OCI-LY7 (cell line): ENCODE data around the gene STX18. TPM values are rescaled to one million over a fixed set of nuclear protein-coding genes. Genes with fewer than 3 reads are reported as not detected.

Experiments
- BruUV-seq: library from RNA; stranded (reverse); fragments of 400-500 nt; replicated peaks from 2 replicates; lab custom pipeline; 2021; lab: Mats Ljungman, UMichigan
- CTCF ChIA-PET: fragments of 300-600 bp; sonication (Branson Sonifier 250); formaldehyde crosslinking; loops from one replicate; lab custom pipeline; 2022; ENCODE audit warnings: antibody characterized with exemption; ENCODE audit not compliant: unreplicated experiment; lab: Charles Lee
- POLR2A ChIA-PET: fragments of 300-600 bp; sonication (Branson Sonifier 250); formaldehyde crosslinking; loops from one replicate; lab custom pipeline; 2022; ENCODE audit warnings: antibody characterized with exemption; lab: Charles Lee
- DNase-seq: peaks from one replicate; pipeline ENCODE4 v3.0.0-alpha.2; 2015; ENCODE audit warnings: low spot score
- H2AFZ ChIP-seq: fragments of 200-600 bp; sonication (generic), shearing (Covaris generic); 2 replicates; pipeline ENCODE4 v1.6.1; 2014; ENCODE audit warnings: mild to moderate bottlenecking, antibody characterized with exemption, low read length, moderate library complexity
- H3K27ac ChIP-seq: fragments of 200-600 bp; sonication (generic); 2 replicates; pipeline ENCODE4 v1.5.1; 2014; ENCODE audit warnings: mixed run types, low read depth, mild to moderate bottlenecking, moderate library complexity, low read length, inconsistent platforms; ENCODE audit not compliant: poor library complexity, severe bottlenecking
- H3K36me3 ChIP-seq: fragments of 200-600 bp; sonication (generic); 2 replicates; pipeline ENCODE4 v1.6.1; 2014; ENCODE audit warnings: mild to moderate bottlenecking, antibody characterized with exemption, low read length, moderate library complexity, mixed read lengths; ENCODE audit not compliant: insufficient read depth
- H3K4me1 ChIP-seq: fragments of 200-600 bp; sonication (generic); 2 replicates; pipeline ENCODE4 v1.5.1; 2014; ENCODE audit warnings: mild to moderate bottlenecking, low read length; ENCODE audit not compliant: insufficient read depth, poor library complexity, severe bottlenecking
- H3K4me2 ChIP-seq: fragments of 200-600 bp; sonication (generic); 2 replicates; pipeline ENCODE4 v1.6.1; 2014; ENCODE audit warnings: mild to moderate bottlenecking, low read length
- H3K4me3 ChIP-seq: fragments of 200-600 bp; sonication (generic); 2 replicates; pipeline ENCODE4 v1.5.1; 2014; ENCODE audit warnings: mild to moderate bottlenecking, low read depth, low read length; ENCODE audit not compliant: poor library complexity, severe bottlenecking
- H3K79me2 ChIP-seq: fragments of 200-600 bp; sonication (generic); 2 replicates; pipeline ENCODE4 v1.6.1; 2016; ENCODE audit warnings: low read depth, mild to moderate bottlenecking, low read length, moderate library complexity, mixed read lengths; ENCODE audit not compliant: insufficient read depth
- H3K9me2 ChIP-seq: fragments of 200-600 bp; sonication (generic); 2 replicates; pipeline ENCODE4 v1.6.1; 2016; ENCODE audit warnings: mild to moderate bottlenecking, low read length, mixed read lengths; ENCODE audit not compliant: insufficient read depth
- H3K9me3 ChIP-seq: fragments of 200-600 bp; sonication (generic); 2 replicates; pipeline ENCODE4 v1.6.1; 2014; ENCODE audit warnings: mild to moderate bottlenecking, mixed run types, low read length, mixed read lengths
- H4K20me1 ChIP-seq: fragments of 200-600 bp; sonication (generic); 2 replicates; pipeline ENCODE4 v1.6.1; 2014; ENCODE audit warnings: mild to moderate bottlenecking, antibody characterized with exemption, low read length, moderate library complexity, mixed read lengths; ENCODE audit not compliant: insufficient read depth
- CTCF ChIP-seq: fragments of 200-600 bp; sonication (generic); conservative IDR thresholded peaks from 2 replicates; pipeline ENCODE4 v1.5.1; 2014; ENCODE audit warnings: mild to moderate bottlenecking, antibody characterized with exemption, low read length, moderate library complexity, mixed read lengths
- EZH2phosphoT487 ChIP-seq: fragments of 200-600 bp; sonication (generic); IDR thresholded peaks from 2 replicates; pipeline ENCODE4 v1.6.1; 2018; ENCODE audit warnings: low read depth, borderline replicate concordance, mild to moderate bottlenecking, mixed run types, antibody characterized with exemption, low read length, moderate library complexity, mixed read lengths
- intact Hi-C: fragments of 100-400 bp; cut with micrococcal nuclease; formaldehyde crosslinking; loops from one replicate; pipeline ENCODE4 v1.10.0; 2022; ENCODE audit not compliant: unreplicated experiment
- total RNA-seq, 2 experiments: library from RNA; depleted of rRNA in 1 of 2; stranded (reverse); fragments of >200 nt in 1 of 2; shearing (Covaris generic) in 1 of 2; gene quantifications; 2 replicates each; pipeline ENCODE4 v1.2.3, GENCODE V29; 2014 to 2022

Gene STX18
- total RNA-seq, 2 experiments from 2014 or later = 30.6 to 35.2 TPM

GRCh38 chr4:4428966-4429875 lies 112.6 kb downstream of the STX18 start:
- no peak overlapping the region for H3K4me3 ChIP-seq
- no peak for TF ChIP-seq EZH2phosphoT487
- TF ChIP-seq CTCF = no peak
- no peaks in the 10 kb centered on the region for H3K9me2 ChIP-seq
- H2AFZ ChIP-seq = no peak overlapping the region
- H3K4me1 ChIP-seq = peaks cover 24% of the 10 kb centered on the region
- BruUV-seq = no TSS peak
- no peak for DNase-seq
- 0 out of 2 replicates have a peak, but pooled peaks cover 4% of the 10 kb centered on the region for H4K20me1 ChIP-seq
- no peak overlapping the region for H3K4me2 ChIP-seq
- no peaks in the 10 kb centered on the region for H3K9me3 ChIP-seq
- H3K27ac ChIP-seq = no peak overlapping the region
- CTCF ChIA-PET = no interaction called here
- H3K79me2 ChIP-seq = no peaks in the 10 kb centered on the region
- POLR2A ChIA-PET = no interaction called here
- intact Hi-C loops = no loop called here
- peaks cover 19% of the 10 kb centered on the region for H3K36me3 ChIP-seq

- no peaks in the 10 kb centered on the region for H3K9me2 ChIP-seq
- ChIA-PET CTCF (no interaction called here), POLR2A (no interaction called here)
- no TSS peak for BruUV-seq
- intact Hi-C loops = no loop called here
- TF ChIP-seq CTCF (no peak), EZH2phosphoT487 (no peak)
- H3K9me3 ChIP-seq = no peaks in the 10 kb centered on the region
- peaks cover 17% of the 10 kb centered on the region for H3K36me3 ChIP-seq
- H4K20me1 ChIP-seq = 0 out of 2 replicates have a peak, but pooled peaks cover 4% of the 10 kb centered on the region
- H3K79me2 ChIP-seq = no peaks in the 10 kb centered on the region
- H3K4me1 ChIP-seq = peaks cover 24% of the 10 kb centered on the region
- H2AFZ ChIP-seq = no peak overlapping the region
- no peak overlapping the region for H3K4me3 ChIP-seq
- DNase-seq = no peak
- H3K27ac ChIP-seq = no peak overlapping the region
- no peak overlapping the region for H3K4me2 ChIP-seq
Observed at GRCh38 chr4:4427886-4428285, 114.0 kb downstream of the STX18 start.
